ENCODE data around the gene OSCAR. TPM values are rescaled to one million over a fixed set of nuclear protein-coding genes. Genes with fewer than 3 reads are reported as not detected.

OSCAR gene
- total and polyA plus RNA-seq, 10 of the 15 experiments (the other 5 are each of a cell fraction or from before 2014, with no cell fraction given) = 0.08 to 0.27 (median 0.10) TPM; not detected in 7

DNA sequence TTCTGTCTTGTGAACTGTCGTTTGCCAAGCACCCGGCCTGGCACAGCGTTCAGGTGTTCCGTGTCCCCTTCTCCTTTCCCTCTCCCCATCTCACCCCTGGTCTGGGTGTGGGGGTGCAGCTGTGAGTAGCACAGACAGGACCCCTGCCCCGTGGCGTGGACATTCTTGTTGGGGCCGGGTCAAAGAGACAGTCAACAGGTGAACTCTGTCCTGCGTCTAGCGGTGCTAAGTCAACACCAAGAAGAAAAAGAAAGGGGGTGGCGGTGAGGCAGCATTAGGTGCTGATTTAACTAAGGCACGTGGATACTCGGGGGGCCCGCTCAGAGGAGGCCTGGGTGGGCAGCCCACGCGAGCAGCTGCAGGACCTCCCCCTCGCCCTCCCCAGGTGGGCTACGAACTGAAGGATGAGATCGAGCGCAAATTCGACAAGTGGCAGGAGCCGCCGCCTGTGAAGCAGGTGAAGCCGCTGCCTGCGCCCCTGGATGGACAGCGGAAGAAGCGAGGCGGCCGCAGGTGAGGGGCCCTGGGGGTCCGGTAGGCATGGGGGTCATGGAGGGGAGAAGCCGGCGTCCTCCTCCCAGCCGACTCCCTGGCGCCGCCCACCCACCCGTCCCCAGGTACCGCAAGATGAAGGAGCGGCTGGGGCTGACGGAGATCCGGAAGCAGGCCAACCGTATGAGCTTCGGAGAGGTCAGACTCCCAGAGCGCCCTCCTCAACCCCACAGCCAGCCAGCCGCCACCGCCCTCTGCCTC lies 27.3 kb upstream of the OSCAR start:
- DNase-seq (ENCODE audit: low read depth, low spot score) (no peak), ATAC-seq (no peak), FAIRE-seq (no peak)
- H3K36me3 ChIP-seq (ENCODE audit: control insufficient read depth in 2 of 2, insufficient read depth in 2 of 2, low read length in 1 of 2) = peaks cover 0 to 27% of the 10 kb centered on the region in 2 experiments; a peak in 3 of 4 replicates
- no peak overlapping the region for H3K4me2 ChIP-seq (ENCODE audit: control insufficient read depth, insufficient read depth)
- in situ Hi-C loops (cut with MboI) (loop anchor here (25.0 kb wide), 1 partner anchor 1534 kb away; the partner anchor contains the start of gene U2AF2), intact Hi-C loops (cut with micrococcal nuclease; ENCODE audit: unreplicated experiment) (no loop called here)
- no peaks in the 10 kb centered on the region for H3K79me2 ChIP-seq (ENCODE audit: control insufficient read depth, insufficient read depth, low read length)
- RAD21 ChIA-PET (ENCODE audit: unreplicated experiment) = no interaction called here
- 96% methylated on average over 27 of the region's 44 CpGs for WGBS (ENCODE audit: insufficient coverage, insufficient replicate concordance, low lambda C conversion rate, missing lambda C conversion rate)
- H3K27ac ChIP-seq (ENCODE audit: control insufficient read depth, insufficient read depth) = no peak overlapping the region
- CTCF ChIA-PET = no interaction called here
- no peak overlapping the region for H2AFZ ChIP-seq (ENCODE audit: control insufficient read depth, low read depth, low read length)
- SMC1A ChIA-PET (ENCODE audit: uncharacterized antibody, unreplicated experiment) = no interaction called here
- H4K20me1 ChIP-seq (ENCODE audit: control insufficient read depth, insufficient read depth) = no peaks in the 10 kb centered on the region
- POLR2A ChIA-PET = no interaction called here
- no peaks in the 10 kb centered on the region for H3K27me3 ChIP-seq (replicated peaks in 1 of 2; ENCODE audit: control insufficient read depth in 2 of 2, insufficient read depth in 2 of 2, low read length in 1 of 2)
- no peaks in the 10 kb centered on the region for H3K9me3 ChIP-seq (replicated peaks; ENCODE audit: control insufficient read depth, insufficient read depth, low read length)
- no peak overlapping the region for H3K4me3 ChIP-seq
- no peak for TF ChIP-seq HDAC6 (IDR thresholded peaks at IDR 0.05; ENCODE audit: unreplicated experiment)
- H3K4me1 ChIP-seq (ENCODE audit: control insufficient read depth, insufficient read depth, low read length) = no peaks in the 10 kb centered on the region
- no peak overlapping the region for H3K9ac ChIP-seq (ENCODE audit: control insufficient read depth, insufficient read depth, low read length)
- BruUV-seq (replicated peaks) = TSS peak; percentile 31

DNA sequence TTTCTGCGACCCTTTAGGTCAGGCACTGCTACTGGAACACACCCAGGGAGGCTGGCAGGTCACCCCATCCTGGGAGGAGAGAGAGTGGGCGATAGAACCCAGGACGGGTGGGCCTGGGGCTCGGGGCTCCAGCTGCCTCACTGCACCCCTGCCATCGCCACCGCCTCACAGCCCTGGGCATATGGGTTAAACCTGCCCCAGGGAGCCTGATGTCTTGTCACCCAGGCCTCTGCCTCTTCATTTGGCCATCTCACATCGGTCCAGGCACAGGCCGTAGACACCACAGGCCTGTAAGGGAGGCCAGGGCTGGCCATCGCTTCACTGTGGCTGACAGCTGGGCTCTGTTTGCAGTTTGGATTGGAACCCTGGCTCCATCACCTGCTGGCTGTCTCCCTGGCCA lies 25.1 kb upstream of the OSCAR start:
- ChIA-PET RAD21 (ENCODE audit: unreplicated experiment) (no interaction called here), POLR2A (no interaction called here), CTCF (no interaction called here), SMC1A (ENCODE audit: uncharacterized antibody, unreplicated experiment) (no interaction called here)
- Histone ChIP-seq H3K4me2 (ENCODE audit: control insufficient read depth, insufficient read depth) (no peak overlapping the region), H3K4me3 (no peak overlapping the region), H2AFZ (ENCODE audit: control insufficient read depth, low read depth, low read length) (no peak overlapping the region), H4K20me1 (ENCODE audit: control insufficient read depth, insufficient read depth) (no peaks in the 10 kb centered on the region), H3K4me1 (ENCODE audit: control insufficient read depth, insufficient read depth, low read length) (no peaks in the 10 kb centered on the region), H3K9me3 (replicated peaks; ENCODE audit: control insufficient read depth, insufficient read depth, low read length) (no peaks in the 10 kb centered on the region), H3K36me3 (ENCODE audit: control insufficient read depth in 2 of 2, insufficient read depth in 2 of 2, low read length in 1 of 2) (peaks cover 0 to 31% of the 10 kb centered on the region in 2 experiments; a peak in 3 of 4 replicates), H3K27ac (ENCODE audit: control insufficient read depth, insufficient read depth) (no peak overlapping the region), H3K79me2 (ENCODE audit: control insufficient read depth, insufficient read depth, low read length) (no peaks in the 10 kb centered on the region), H3K9ac (ENCODE audit: control insufficient read depth, insufficient read depth, low read length) (no peak overlapping the region), H3K27me3 (replicated peaks in 1 of 2; ENCODE audit: control insufficient read depth in 2 of 2, insufficient read depth in 2 of 2, low read length in 1 of 2) (no peaks in the 10 kb centered on the region)
- DNase-seq (ENCODE audit: low read depth, low spot score) (no peak), ATAC-seq (no peak), FAIRE-seq (no peak)
- intact Hi-C loops (cut with micrococcal nuclease; ENCODE audit: unreplicated experiment) (no loop called here), in situ Hi-C loops (cut with MboI) (loop anchor here (25.0 kb wide), 1 partner anchor 1537 kb away; the partner anchor contains the start of gene U2AF2)
- peak; percentile 19; the same call in 1 of the 2 replicates for TF ChIP-seq POLR2A (IDR thresholded peaks at IDR 0.05; ENCODE audit: low read depth, low read length)
- TF ChIP-seq, protein P1, sequence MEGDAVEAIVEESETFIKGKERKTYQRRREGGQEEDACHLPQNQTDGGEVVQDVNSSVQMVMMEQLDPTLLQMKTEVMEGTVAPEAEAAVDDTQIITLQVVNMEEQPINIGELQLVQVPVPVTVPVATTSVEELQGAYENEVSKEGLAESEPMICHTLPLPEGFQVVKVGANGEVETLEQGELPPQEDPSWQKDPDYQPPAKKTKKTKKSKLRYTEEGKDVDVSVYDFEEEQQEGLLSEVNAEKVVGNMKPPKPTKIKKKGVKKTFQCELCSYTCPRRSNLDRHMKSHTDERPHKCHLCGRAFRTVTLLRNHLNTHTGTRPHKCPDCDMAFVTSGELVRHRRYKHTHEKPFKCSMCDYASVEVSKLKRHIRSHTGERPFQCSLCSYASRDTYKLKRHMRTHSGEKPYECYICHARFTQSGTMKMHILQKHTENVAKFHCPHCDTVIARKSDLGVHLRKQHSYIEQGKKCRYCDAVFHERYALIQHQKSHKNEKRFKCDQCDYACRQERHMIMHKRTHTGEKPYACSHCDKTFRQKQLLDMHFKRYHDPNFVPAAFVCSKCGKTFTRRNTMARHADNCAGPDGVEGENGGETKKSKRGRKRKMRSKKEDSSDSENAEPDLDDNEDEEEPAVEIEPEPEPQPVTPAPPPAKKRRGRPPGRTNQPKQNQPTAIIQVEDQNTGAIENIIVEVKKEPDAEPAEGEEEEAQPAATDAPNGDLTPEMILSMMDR (IDR thresholded peaks at IDR 0.05 in 2 of 3, conservative IDR thresholded peaks at IDR 0.05 in 1 of 3; ENCODE audit: control insufficient read depth in 2 of 3, extremely low read depth in 1 of 3, insufficient read depth in 1 of 3, low read depth in 3 of 3, low read length in 3 of 3) = no peak
- WGBS (ENCODE audit: insufficient coverage, insufficient replicate concordance, low lambda C conversion rate, missing lambda C conversion rate) = 88% methylated on average over 9 of the region's 9 CpGs
- no TSS peak for BruUV-seq (replicated peaks)
